Body of pancreas (tissue), 4 donors: Measurements from ENCODE around the gene MORN2.

Experiments used
- CTCF ChIP-seq, 7 experiments: fragments of 450-650 bp in 4 of 7; fragments of 200-600 bp in 3 of 7; sonication (generic) in 3 of 7; IDR thresholded peaks; one replicate each; pipeline ENCODE4 v1.5.1; 2016 to 2019; ENCODE audit warnings: antibody characterized with exemption in 7 of 7
- POLR2A ChIP-seq, 3 donors: fragments of 450-650 bp; IDR thresholded peaks; one replicate each; pipeline ENCODE4 v1.6.1; 2016; ENCODE audit warnings: antibody characterized with exemption in 3 of 3, mild to moderate bottlenecking in 2 of 3

- TF ChIP-seq POLR2A (IDR thresholded peaks at IDR 0.05), result no peak
- TF ChIP-seq CTCF (IDR thresholded peaks at IDR 0.05), result no peak
Measured at GRCh38 chr2:38850045-38850444, 25.7 kb upstream of the MORN2 start.
